K562 (cell line): Measurements from ENCODE around the gene STK32C. TPM values are rescaled to one million over a fixed set of nuclear protein-coding genes. Genes with fewer than 3 reads are reported as not detected.

Experiments used
- CAMTA2 ChIP-seq: fragments of 250-450 bp; sonication (Bioruptor Pico); conservative IDR thresholded peaks from 2 replicates; pipeline ENCODE4 v1.5.1; 2022
- CBFA2T3 ChIP-seq: fragments of 450-650 bp; IDR thresholded peaks from 2 replicates; pipeline ENCODE4 v1.6.1; 2017
- CBX2 ChIP-seq: fragments of 200-600 bp; sonication (generic); IDR thresholded peaks from one replicate; pipeline ENCODE4 v1.6.1; 2012; ENCODE audit warnings: mild to moderate bottlenecking, low read length, inconsistent platforms; ENCODE audit not compliant: insufficient read depth, poor library complexity, severe bottlenecking
- CHD2 ChIP-seq: IDR thresholded peaks from 2 replicates; pipeline ENCODE4 v1.6.1; 2011; ENCODE audit warnings: low read depth, low read length
- KAT8 ChIP-seq: fragments of 450-650 bp; IDR thresholded peaks from 2 replicates; pipeline ENCODE4 v1.6.1; 2016; ENCODE audit warnings: low read depth, mild to moderate bottlenecking
- KDM1A ChIP-seq, 2 experiments: fragments of 450-650 bp; IDR thresholded peaks; 2 replicates each; pipeline ENCODE4 v1.6.1; 2016; ENCODE audit warnings: mild to moderate bottlenecking in 2 of 2
- MCM2 ChIP-seq: fragments of 450-650 bp; IDR thresholded peaks from 2 replicates; pipeline ENCODE4 v1.6.1; 2017; ENCODE audit warnings: low read depth, mild to moderate bottlenecking
- MECOM ChIP-seq: fragments of 250-450 bp; sonication (Bioruptor Pico); IDR thresholded peaks from 2 replicates; pipeline ENCODE4 v1.8.0; 2022; ENCODE audit warnings: inconsistent platforms
- NFIC ChIP-seq: fragments of 450-650 bp; IDR thresholded peaks from 2 replicates; pipeline ENCODE4 v1.6.1; 2017; ENCODE audit warnings: mild to moderate bottlenecking, inconsistent platforms
- OTX1 ChIP-seq: fragments of 450-650 bp; formaldehyde crosslinking; IDR thresholded peaks from 2 replicates; pipeline ENCODE4 v1.4.0; 2022; ENCODE audit warnings: mild to moderate bottlenecking
- ZKSCAN1 ChIP-seq: fragments of 150-350 bp; IDR thresholded peaks from 2 replicates; pipeline ENCODE4 v1.6.1; 2016; ENCODE audit warnings: low read depth, low read length
- polyA plus RNA-seq, 8 experiments: library from polyadenylated mRNA; depleted of rRNA in 4 of 8; stranded (reverse) in 5 of 8; unstranded in 3 of 8; fragments of >200 nt; fragmentation: Nextera tagmentation in 2 of 8; fragmentation: Illumina TruSeq in 1 of 8; extraction: Ambion mirVana in 2 of 8; extraction: Trizol in 1 of 8; gene quantifications; 2 replicates each; pipeline versions ENCODE4 v1.2.1 to v1.2.3, GENCODE V29; 2011 to 2014; ENCODE audit warnings: inconsistent platforms in 1 of 8, missing spikeins in 1 of 8
- total RNA-seq, 7 experiments: library from RNA; depleted of rRNA in 6 of 7; stranded (reverse); fragments of >200 nt in 6 of 7; fragmentation: Illumina TruSeq in 2 of 7; extraction: Trizol in 2 of 7; gene quantifications; 2 replicates each; pipeline versions ENCODE4 v1.2.1 to v1.2.3, GENCODE V29; 2011 to 2021; ENCODE audit warnings: low replicate concordance in 1 of 7
- TF ChIP-seq, protein P1 (sequence below): fragments of 250-450 bp; sonication (Bioruptor Pico); IDR thresholded peaks from 2 replicates; pipeline ENCODE4 v1.4.0; 2020
- TF ChIP-seq, protein P2 (sequence below): sonication (generic); formaldehyde crosslinking; IDR thresholded peaks from 2 replicates; pipeline ENCODE4 v1.8.0; 2022; ENCODE audit warnings: missing genetic modification reagents, mild to moderate bottlenecking, borderline replicate concordance
- TF ChIP-seq, protein P3 (sequence below): sonication (generic); formaldehyde crosslinking; IDR thresholded peaks from 2 replicates; pipeline ENCODE4 v1.8.1; 2022; ENCODE audit warnings: missing genetic modification reagents
- TF ChIP-seq, protein P4 (sequence below): fragments of 450-650 bp; formaldehyde crosslinking; IDR thresholded peaks from 2 replicates; pipeline ENCODE4 v1.4.0; 2020; ENCODE audit warnings: mild to moderate bottlenecking
- TF ChIP-seq, protein P5 (sequence below): fragments of 250-450 bp; sonication (Bioruptor Pico); IDR thresholded peaks from 2 replicates; pipeline ENCODE4 v1.8.0; 2021; ENCODE audit warnings: moderate library complexity, mild to moderate bottlenecking, inconsistent platforms

The STK32C gene
- total and polyA plus RNA-seq, 9 of the 15 experiments (the other 6 are each of a cell fraction or from before 2014, with no cell fraction given) = 1.5 to 20.9 (median 6.5) TPM

DNA sequence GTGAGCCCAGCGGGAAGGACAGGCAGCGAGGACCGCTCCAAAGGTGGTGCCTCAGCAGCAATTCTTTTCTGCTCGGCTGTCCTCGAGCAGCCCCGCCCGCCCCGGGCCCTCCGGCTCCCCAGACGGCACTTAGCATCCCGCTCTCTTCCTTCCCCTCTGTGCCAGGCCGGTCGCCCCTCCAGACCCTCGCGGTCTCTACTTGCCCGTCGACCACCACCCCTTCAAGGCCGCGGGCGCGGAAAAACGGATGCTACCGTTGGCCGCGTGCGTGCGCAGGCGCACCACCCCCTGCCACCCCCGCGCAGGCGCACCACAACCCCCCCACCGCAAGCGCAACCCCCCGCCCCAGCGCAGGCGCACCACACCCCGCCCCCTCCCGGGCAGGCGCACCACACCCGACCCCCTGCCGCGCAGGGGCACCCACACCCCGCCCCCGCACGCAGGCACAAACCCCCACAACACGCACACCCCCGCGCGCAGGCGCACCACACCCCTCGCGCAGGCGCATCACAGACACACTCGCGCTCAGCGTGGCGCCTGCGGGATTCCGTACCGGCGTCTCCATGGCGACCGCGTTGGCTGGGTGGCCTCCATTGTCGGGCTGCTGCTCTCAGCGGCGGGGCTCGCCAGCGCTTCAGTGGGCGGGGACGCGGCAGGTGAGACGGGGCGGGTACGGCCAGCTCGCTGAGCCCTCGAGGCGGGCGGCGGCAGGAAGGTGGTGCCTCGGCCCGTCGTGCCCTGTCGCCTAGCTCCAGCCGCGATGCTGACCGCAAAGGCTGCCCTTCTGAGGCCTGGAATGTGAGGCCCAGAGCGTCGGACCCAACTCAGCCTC, 24.1 kb upstream of the STK32C start, which contains the start of gene LRRC27 (continued):
- no peak for TF ChIP-seq KAT8
- TF ChIP-seq CHD2 = no peak; the same call in 1 of the 2 replicates
- TF ChIP-seq KDM1A (IDR thresholded peaks at IDR 0.05) = no peak
- TF ChIP-seq CBX2 = no peak
- TF ChIP-seq, protein P1, sequence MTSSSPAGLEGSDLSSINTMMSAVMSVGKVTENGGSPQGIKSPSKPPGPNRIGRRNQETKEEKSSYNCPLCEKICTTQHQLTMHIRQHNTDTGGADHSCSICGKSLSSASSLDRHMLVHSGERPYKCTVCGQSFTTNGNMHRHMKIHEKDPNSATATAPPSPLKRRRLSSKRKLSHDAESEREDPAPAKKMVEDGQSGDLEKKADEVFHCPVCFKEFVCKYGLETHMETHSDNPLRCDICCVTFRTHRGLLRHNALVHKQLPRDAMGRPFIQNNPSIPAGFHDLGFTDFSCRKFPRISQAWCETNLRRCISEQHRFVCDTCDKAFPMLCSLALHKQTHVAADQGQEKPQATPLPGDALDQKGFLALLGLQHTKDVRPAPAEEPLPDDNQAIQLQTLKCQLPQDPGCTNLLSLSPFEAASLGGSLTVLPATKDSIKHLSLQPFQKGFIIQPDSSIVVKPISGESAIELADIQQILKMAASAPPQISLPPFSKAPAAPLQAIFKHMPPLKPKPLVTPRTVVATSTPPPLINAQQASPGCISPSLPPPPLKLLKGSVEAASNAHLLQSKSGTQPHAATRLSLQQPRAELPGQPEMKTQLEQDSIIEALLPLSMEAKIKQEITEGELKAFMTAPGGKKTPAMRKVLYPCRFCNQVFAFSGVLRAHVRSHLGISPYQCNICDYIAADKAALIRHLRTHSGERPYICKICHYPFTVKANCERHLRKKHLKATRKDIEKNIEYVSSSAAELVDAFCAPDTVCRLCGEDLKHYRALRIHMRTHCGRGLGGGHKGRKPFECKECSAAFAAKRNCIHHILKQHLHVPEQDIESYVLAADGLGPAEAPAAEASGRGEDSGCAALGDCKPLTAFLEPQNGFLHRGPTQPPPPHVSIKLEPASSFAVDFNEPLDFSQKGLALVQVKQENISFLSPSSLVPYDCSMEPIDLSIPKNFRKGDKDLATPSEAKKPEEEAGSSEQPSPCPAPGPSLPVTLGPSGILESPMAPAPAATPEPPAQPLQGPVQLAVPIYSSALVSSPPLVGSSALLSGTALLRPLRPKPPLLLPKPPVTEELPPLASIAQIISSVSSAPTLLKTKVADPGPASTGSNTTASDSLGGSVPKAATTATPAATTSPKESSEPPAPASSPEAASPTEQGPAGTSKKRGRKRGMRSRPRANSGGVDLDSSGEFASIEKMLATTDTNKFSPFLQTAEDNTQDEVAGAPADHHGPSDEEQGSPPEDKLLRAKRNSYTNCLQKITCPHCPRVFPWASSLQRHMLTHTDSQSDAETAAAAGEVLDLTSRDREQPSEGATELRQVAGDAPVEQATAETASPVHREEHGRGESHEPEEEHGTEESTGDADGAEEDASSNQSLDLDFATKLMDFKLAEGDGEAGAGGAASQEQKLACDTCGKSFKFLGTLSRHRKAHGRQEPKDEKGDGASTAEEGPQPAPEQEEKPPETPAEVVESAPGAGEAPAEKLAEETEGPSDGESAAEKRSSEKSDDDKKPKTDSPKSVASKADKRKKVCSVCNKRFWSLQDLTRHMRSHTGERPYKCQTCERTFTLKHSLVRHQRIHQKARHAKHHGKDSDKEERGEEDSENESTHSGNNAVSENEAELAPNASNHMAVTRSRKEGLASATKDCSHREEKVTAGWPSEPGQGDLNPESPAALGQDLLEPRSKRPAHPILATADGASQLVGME = no peak
- TF ChIP-seq NFIC = peak; percentile 71
- no peak for TF ChIP-seq MECOM (CRISPR knock-in tag)
- TF ChIP-seq CBFA2T3 = no peak
- TF ChIP-seq, protein P2, sequence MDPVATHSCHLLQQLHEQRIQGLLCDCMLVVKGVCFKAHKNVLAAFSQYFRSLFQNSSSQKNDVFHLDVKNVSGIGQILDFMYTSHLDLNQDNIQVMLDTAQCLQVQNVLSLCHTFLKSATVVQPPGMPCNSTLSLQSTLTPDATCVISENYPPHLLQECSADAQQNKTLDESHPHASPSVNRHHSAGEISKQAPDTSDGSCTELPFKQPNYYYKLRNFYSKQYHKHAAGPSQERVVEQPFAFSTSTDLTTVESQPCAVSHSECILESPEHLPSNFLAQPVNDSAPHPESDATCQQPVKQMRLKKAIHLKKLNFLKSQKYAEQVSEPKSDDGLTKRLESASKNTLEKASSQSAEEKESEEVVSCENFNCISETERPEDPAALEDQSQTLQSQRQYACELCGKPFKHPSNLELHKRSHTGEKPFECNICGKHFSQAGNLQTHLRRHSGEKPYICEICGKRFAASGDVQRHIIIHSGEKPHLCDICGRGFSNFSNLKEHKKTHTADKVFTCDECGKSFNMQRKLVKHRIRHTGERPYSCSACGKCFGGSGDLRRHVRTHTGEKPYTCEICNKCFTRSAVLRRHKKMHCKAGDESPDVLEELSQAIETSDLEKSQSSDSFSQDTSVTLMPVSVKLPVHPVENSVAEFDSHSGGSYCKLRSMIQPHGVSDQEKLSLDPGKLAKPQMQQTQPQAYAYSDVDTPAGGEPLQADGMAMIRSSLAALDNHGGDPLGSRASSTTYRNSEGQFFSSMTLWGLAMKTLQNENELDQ (CRISPR knock-in tag) = no peak
- TF ChIP-seq OTX1 (CRISPR knock-in tag) = no peak
- TF ChIP-seq ZKSCAN1 = 0 out of 2 replicates have a peak, but pooled peaks have one; percentile 40
- TF ChIP-seq, protein P3, sequence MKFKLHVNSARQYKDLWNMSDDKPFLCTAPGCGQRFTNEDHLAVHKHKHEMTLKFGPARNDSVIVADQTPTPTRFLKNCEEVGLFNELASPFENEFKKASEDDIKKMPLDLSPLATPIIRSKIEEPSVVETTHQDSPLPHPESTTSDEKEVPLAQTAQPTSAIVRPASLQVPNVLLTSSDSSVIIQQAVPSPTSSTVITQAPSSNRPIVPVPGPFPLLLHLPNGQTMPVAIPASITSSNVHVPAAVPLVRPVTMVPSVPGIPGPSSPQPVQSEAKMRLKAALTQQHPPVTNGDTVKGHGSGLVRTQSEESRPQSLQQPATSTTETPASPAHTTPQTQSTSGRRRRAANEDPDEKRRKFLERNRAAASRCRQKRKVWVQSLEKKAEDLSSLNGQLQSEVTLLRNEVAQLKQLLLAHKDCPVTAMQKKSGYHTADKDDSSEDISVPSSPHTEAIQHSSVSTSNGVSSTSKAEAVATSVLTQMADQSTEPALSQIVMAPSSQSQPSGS (CRISPR knock-in tag) = no peak
- TF ChIP-seq, protein P4, sequence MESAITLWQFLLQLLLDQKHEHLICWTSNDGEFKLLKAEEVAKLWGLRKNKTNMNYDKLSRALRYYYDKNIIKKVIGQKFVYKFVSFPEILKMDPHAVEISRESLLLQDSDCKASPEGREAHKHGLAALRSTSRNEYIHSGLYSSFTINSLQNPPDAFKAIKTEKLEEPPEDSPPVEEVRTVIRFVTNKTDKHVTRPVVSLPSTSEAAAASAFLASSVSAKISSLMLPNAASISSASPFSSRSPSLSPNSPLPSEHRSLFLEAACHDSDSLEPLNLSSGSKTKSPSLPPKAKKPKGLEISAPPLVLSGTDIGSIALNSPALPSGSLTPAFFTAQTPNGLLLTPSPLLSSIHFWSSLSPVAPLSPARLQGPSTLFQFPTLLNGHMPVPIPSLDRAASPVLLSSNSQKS (CRISPR knock-in tag) = no peak
- TF ChIP-seq MCM2 = no peak
- TF ChIP-seq CAMTA2 (CRISPR knock-in tag) = no peak
- TF ChIP-seq, protein P5, sequence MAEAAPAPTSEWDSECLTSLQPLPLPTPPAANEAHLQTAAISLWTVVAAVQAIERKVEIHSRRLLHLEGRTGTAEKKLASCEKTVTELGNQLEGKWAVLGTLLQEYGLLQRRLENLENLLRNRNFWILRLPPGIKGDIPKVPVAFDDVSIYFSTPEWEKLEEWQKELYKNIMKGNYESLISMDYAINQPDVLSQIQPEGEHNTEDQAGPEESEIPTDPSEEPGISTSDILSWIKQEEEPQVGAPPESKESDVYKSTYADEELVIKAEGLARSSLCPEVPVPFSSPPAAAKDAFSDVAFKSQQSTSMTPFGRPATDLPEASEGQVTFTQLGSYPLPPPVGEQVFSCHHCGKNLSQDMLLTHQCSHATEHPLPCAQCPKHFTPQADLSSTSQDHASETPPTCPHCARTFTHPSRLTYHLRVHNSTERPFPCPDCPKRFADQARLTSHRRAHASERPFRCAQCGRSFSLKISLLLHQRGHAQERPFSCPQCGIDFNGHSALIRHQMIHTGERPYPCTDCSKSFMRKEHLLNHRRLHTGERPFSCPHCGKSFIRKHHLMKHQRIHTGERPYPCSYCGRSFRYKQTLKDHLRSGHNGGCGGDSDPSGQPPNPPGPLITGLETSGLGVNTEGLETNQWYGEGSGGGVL (CRISPR knock-in tag) = no peak
